Activated T-helper 2 cell treated with anti-CD3 and anti-CD28 coated beads, Interferon-gamma antibody, Interleukin-2, Interleukin-4, amounts not matched to agents 10 μg/mL and 5 μg/mL and 100 μg/mL, durations not matched to agents 14 hours and 24 hours and 36 hours (primary cell): Measurements from ENCODE around the gene ZCCHC14. TPM values are rescaled to one million over a fixed set of nuclear protein-coding genes. Genes with fewer than 3 reads are reported as not detected.

Source experiments
- DNase-seq: peaks from one replicate; pipeline ENCODE4 v3.0.0; 2021; ENCODE audit warnings: low spot score
- H3K27ac Mint-ChIP-seq: one replicate; pipeline ENCODE4 v1.8.0; 2021; ENCODE audit warnings: mixed read lengths
- H3K27me3 Mint-ChIP-seq: one replicate; pipeline ENCODE4 v1.8.0; 2021; ENCODE audit warnings: low read depth, mixed read lengths
- H3K36me3 Mint-ChIP-seq: one replicate; pipeline ENCODE4 v1.8.0; 2021; ENCODE audit warnings: low read depth, mixed read lengths
- H3K4me1 Mint-ChIP-seq: one replicate; pipeline ENCODE4 v1.8.0; 2021; ENCODE audit warnings: low read depth, mixed read lengths
- H3K4me3 Mint-ChIP-seq: one replicate; pipeline ENCODE4 v1.8.0; 2021; ENCODE audit warnings: low read depth, mild to moderate bottlenecking, moderate library complexity, mixed read lengths
- H3K9me3 Mint-ChIP-seq: one replicate; pipeline ENCODE4 v1.8.0; 2021; ENCODE audit warnings: mixed read lengths
- intact Hi-C: fragments of 100-400 bp; cut with micrococcal nuclease; formaldehyde crosslinking; loops from one replicate; pipeline ENCODE4 v1.15.1; 2023
- total RNA-seq: library from RNA; stranded (reverse); gene quantifications from 2 replicates; pipeline ENCODE4 v1.2.3, GENCODE V29; 2022

Gene ZCCHC14
- total RNA-seq, 1 donor from 2014 or later = 8.0 TPM

DNA sequence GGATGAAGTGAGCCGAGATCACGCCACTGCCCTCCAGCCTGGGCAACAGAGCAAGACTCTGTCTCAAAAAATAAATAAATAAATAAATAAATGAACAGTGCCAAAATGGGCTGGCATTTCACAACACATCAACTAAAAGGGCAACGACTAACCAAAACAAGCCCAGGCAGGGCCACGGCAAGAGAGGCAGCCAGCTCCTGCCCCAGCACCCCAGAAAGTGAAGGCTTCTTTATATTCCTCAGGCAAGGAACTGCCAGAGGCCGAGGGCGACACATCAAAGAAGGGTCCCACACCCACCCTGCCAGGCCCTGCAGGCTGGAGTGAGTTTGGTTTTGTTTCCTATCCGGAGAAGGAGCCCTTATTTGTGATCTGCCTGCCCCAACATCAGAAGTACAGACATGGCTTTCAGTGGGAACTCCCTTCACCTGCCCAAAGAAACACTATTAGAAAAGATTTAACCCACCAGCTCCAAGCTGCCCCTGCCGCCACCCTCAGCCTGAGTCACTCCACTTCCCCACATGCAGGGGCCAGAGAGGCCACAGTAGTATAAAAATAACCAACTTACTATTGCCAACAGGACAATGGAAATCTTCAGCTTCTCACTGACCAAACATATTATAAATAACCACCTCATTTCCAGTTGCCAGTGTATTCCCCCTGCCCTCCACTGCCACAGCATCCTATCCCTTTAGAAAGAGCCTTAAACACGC lies 117.2 kb downstream of the ZCCHC14 start:
- H3K27ac Mint-ChIP-seq = no peak overlapping the region
- H3K27me3 Mint-ChIP-seq = no peaks in the 10 kb centered on the region
- H3K4me3 Mint-ChIP-seq = no peak overlapping the region
- intact Hi-C loops = no loop called here
- no peaks in the 10 kb centered on the region for H3K9me3 Mint-ChIP-seq
- peaks cover 23% of the 10 kb centered on the region for H3K4me1 Mint-ChIP-seq
- DNase-seq = no peak
- H3K36me3 Mint-ChIP-seq = peaks cover 34% of the 10 kb centered on the region

DNA sequence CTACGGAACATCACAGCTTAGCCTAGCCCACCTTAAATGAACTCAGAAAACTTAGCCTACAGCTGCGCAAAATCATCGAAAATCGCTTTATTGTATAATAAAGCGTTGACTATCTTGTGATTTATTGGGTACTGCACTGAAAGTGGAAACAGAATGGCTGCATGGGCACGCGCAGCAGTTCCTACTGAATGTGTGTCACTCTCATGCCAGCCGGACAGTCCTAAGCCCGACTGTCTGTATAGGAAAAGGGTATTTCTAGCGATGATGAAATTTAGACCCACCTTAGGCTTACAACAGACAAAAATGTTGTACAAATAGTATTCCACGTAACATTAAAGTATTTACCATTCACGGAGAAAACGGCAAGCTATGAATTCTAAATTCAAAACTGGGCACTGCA lies 118.5 kb downstream of the ZCCHC14 start:
- no peaks in the 10 kb centered on the region for H3K9me3 Mint-ChIP-seq
- intact Hi-C loops = no loop called here
- peaks cover 26% of the 10 kb centered on the region for H3K4me1 Mint-ChIP-seq

DNA sequence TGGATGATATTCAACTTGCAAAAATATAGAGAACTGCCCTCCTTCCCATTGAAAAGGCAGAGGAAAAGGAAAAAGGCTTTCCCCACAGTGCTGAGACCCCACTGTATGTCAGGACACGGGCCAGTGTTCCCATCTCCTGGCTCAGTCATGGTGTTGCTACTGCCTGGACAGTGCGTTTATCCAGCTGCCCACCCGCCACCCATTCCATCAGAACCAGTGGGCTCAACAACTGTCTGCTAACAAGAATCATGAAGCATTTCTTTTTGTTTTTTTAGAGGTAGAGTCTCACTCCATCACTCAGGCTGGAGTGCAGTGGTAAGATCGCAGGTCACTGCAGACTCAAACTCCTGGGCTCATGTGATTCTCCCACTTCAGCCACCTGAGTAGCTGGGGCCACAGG lies 120.5 kb downstream of the ZCCHC14 start:
- Mint-ChIP-seq H3K9me3 (no peaks in the 10 kb centered on the region), H3K4me3 (no peak overlapping the region), H3K27me3 (no peaks in the 10 kb centered on the region), H3K27ac (no peak overlapping the region), H3K36me3 (peaks cover 29% of the 10 kb centered on the region), H3K4me1 (peaks cover 41% of the 10 kb centered on the region)
- intact Hi-C loops = no loop called here
- no peak for DNase-seq

More for the DNA sequence above, 118.5 kb downstream of the ZCCHC14 start:
- no peak for DNase-seq
- no peak overlapping the region for H3K4me3 Mint-ChIP-seq
- H3K27ac Mint-ChIP-seq = no peak overlapping the region
- H3K36me3 Mint-ChIP-seq = peaks cover 31% of the 10 kb centered on the region
- no peaks in the 10 kb centered on the region for H3K27me3 Mint-ChIP-seq

DNA sequence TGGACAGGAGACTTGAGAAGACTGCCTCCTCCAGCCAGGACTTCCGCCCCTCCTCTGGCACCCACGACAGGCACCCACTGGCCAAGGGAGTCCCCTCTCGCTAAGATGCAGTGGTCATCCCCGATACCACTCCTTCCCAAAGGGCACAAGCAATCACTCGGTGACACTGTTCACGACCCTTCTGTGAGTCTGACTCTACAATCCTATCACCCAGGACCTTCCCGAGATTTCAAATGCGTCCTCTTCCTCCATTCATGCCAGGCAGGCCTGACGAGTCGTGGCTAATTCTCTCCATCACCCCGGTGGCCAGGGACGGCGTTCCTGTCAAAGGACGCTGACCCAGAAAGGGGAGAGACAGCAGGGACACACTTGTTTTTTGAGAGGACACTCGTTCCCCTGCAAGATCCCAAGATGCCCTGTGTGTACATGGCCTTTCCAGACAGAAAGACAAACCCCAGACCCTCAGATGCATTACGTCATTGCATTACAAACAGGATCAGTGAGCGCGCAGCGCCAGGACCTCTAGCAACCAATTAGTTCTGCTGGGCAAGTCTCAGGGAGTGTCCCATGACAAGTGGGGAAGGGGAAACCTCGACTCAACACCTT lies 121.5 kb downstream of the ZCCHC14 start:
- Mint-ChIP-seq H3K9me3 (no peaks in the 10 kb centered on the region), H3K36me3 (peaks cover 21% of the 10 kb centered on the region), H3K27ac (no peak overlapping the region), H3K27me3 (no peaks in the 10 kb centered on the region), H3K4me3 (no peak overlapping the region), H3K4me1 (peaks cover 36% of the 10 kb centered on the region)
- DNase-seq = no peak
- intact Hi-C loops = no loop called here

DNA sequence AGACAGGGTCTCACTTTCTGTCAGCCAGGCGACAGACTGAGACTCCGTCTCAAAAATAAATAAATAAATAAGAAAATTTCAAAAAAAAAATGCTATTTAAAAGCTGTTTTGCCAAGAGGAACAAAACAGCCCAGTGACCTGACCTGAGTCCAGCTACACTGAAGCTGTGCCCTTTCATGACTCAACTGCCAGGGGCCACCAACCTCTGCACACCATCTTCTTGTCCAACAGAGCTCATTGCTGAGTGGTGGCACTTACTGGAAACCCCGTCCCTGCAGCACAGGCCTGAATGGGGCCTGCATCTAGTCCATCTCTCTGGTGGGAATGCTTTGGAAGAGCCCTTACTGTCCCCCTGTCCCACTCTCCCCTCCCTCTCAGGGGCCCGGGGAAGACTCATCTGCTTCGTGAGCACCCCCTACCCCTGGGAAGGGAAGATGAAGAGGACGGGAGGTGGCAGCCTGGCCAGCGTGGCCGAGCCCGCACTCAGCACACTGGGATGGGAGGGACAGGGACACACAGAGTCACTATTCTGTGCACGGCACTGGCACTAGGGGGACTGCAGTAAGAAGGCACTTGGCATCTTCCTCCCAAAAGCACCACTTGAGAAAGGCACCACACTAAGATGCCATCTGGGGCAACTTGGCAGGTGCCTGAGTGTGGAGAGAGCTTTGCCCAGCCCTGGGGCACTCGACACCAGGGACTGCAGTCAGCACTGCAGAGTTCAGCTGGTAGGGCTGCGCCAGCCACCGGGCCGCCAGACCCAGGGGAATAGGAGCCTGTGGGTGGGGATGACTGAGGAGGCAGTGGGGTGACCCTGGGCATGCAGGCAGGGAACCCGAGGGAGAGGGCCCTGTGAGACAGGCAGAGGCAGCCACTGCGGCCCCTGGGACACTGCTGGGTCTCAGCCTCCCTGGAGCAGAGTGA lies 122.8 kb downstream of the ZCCHC14 start:
- DNase-seq = no peak
- intact Hi-C loops = no loop called here
- H3K36me3 Mint-ChIP-seq = peaks cover 15% of the 10 kb centered on the region
- no peak overlapping the region for H3K4me3 Mint-ChIP-seq
- H3K9me3 Mint-ChIP-seq = no peaks in the 10 kb centered on the region
- H3K27me3 Mint-ChIP-seq = no peaks in the 10 kb centered on the region
- H3K27ac Mint-ChIP-seq = no peak overlapping the region
- peaks cover 36% of the 10 kb centered on the region for H3K4me1 Mint-ChIP-seq

DNA sequence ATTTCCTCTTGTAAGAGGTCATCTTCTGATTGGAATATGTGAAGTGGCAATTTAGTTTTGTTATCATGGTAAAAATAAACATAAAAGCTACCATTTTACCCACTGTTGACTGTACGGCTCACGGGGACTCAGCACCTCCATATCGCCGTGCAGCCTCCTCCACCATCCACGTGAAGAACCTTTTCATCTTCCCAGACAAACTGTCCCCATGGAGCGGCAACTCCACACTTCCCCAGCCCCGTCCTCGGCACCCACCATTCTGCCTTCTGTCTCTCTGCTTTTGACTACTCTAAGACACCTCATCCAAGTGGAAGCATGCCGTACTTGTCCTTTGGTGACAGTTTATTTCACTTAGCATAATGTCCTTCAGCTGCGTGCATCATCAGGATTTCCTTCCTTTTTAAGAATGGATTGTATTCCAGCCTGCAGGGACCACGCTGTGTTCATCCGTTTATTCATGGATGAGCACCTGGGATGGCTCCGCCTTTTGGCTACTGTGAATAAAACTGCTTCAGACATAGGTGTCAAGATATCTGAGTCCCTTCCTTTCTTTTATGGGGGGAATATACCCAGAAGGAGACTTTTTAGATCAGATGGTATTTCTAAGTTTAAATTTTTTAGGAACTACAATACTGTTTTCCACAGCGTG lies 123.6 kb downstream of the ZCCHC14 start:
- H3K9me3 Mint-ChIP-seq = no peaks in the 10 kb centered on the region
- no peaks in the 10 kb centered on the region for H3K27me3 Mint-ChIP-seq
- DNase-seq = no peak
- H3K36me3 Mint-ChIP-seq = peaks cover 16% of the 10 kb centered on the region
- intact Hi-C loops = no loop called here
- peaks cover 43% of the 10 kb centered on the region for H3K4me1 Mint-ChIP-seq
- peak overlapping the region; percentile 10 for H3K27ac Mint-ChIP-seq
- H3K4me3 Mint-ChIP-seq = no peak overlapping the region

DNA sequence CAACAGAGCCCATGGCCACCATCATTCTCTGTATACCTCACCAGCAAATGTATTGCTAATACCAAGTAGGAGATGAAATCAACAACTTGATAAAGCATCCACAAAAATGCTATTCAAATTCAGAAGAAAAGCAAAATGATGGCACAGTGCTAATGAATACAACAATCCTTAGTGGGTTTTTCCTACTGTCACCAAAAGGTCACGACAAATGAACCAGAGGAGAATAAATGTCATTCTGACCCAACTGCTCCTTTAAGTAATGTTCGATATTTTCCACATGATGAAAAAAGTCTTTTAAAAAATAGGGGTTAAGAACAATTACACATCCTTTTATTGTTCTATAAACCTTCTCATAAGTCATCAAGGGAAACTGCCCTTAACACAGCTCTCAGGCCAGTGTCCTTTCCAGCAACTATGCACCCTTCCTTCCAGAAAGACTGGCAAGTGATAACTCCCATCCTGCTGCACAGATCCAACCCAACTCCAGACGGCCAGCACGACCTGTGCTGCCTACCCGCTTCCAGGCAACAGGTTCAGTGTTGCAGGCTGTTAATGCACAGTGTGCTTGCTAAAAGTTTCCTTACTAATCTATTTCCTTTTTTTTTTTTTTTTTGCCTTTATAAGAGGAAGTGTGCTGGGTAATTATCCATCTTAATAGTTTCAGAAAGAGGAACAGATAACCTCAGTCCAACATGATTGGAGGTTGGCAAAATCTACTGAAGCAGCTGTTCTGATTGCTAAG lies 124.6 kb downstream of the ZCCHC14 start:
- Mint-ChIP-seq H3K36me3 (peaks cover 20% of the 10 kb centered on the region), H3K4me3 (no peak overlapping the region), H3K9me3 (no peaks in the 10 kb centered on the region), H3K27me3 (no peaks in the 10 kb centered on the region), H3K4me1 (peaks cover 44% of the 10 kb centered on the region), H3K27ac (peak overlapping the region; percentile 81)
- intact Hi-C loops = no loop called here
- DNase-seq = no peak

DNA sequence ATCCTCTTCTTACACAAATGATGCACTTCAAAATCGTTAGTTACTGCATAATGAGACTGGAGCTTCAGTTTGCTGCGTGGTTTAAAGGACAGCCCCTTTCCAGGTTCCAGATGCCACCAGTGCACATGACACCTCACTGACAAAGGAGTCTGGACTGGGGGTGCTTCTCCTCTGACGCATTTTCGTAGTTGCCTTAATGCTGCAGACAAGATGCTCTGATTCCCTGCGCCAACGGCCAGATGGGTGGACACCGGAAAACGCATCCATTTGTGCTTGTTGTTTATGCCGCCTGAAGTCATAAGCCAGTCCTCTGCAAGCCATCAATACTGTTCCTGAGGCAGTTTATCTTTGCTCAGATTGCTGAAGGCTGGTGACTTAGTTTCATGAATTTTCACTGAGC lies 125.3 kb downstream of the ZCCHC14 start:
- H3K4me1 Mint-ChIP-seq = peaks cover 44% of the 10 kb centered on the region
- H3K27me3 Mint-ChIP-seq = no peaks in the 10 kb centered on the region
- intact Hi-C loops = no loop called here
- H3K27ac Mint-ChIP-seq = peak overlapping the region; percentile 81
- H3K4me3 Mint-ChIP-seq = no peak overlapping the region
- DNase-seq = no peak
- peaks cover 20% of the 10 kb centered on the region for H3K36me3 Mint-ChIP-seq
- no peaks in the 10 kb centered on the region for H3K9me3 Mint-ChIP-seq

DNA sequence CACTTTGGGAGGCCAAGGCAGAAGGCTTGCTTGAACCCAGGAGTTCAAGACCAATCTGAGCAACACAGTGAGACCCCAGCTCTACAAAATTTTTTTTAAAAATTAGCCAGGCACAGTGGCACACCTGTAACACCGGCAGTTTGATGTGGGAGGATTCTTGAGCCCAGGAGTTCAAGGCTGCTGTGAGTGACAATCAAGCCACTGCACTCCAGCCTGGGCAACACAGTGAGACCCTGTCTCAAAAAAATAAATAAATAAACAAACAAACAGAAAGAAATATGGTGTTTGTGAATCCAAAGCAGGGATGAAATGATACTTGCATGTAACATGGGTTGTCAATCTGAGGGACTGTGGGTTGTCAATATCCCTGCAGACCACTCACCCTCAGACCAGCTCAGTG lies 125.9 kb downstream of the ZCCHC14 start:
- H3K9me3 Mint-ChIP-seq = no peaks in the 10 kb centered on the region
- H3K27me3 Mint-ChIP-seq = no peaks in the 10 kb centered on the region
- peaks cover 44% of the 10 kb centered on the region for H3K4me1 Mint-ChIP-seq
- H3K27ac Mint-ChIP-seq = peak overlapping the region; percentile 81
- intact Hi-C loops = no loop called here
- no peak for DNase-seq
- peaks cover 21% of the 10 kb centered on the region for H3K36me3 Mint-ChIP-seq
- no peak overlapping the region for H3K4me3 Mint-ChIP-seq

DNA sequence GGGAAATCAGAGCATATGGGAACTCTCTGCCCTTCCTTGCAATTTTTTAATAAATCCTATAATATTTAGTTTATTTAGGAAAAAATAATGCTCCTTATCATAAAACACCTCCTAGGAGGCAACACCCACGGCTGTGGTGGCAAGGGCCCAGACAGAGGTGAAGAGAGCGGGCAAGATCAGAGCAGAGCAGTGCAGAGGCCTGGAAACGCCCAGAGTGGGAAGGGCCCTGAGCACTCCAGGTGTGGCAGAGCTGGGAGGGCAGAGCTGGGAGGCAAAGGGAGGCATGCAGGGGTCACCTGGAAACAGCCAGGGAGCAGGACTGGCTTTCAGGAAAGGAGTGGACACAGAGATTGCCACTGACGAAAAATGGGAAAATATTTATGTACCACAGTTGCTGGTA lies 126.5 kb downstream of the ZCCHC14 start:
- Mint-ChIP-seq H3K27ac (no peak overlapping the region), H3K4me1 (peaks cover 41% of the 10 kb centered on the region), H3K36me3 (peaks cover 25% of the 10 kb centered on the region), H3K27me3 (no peaks in the 10 kb centered on the region), H3K9me3 (no peaks in the 10 kb centered on the region), H3K4me3 (no peak overlapping the region)
- intact Hi-C loops = no loop called here
- DNase-seq = no peak

DNA sequence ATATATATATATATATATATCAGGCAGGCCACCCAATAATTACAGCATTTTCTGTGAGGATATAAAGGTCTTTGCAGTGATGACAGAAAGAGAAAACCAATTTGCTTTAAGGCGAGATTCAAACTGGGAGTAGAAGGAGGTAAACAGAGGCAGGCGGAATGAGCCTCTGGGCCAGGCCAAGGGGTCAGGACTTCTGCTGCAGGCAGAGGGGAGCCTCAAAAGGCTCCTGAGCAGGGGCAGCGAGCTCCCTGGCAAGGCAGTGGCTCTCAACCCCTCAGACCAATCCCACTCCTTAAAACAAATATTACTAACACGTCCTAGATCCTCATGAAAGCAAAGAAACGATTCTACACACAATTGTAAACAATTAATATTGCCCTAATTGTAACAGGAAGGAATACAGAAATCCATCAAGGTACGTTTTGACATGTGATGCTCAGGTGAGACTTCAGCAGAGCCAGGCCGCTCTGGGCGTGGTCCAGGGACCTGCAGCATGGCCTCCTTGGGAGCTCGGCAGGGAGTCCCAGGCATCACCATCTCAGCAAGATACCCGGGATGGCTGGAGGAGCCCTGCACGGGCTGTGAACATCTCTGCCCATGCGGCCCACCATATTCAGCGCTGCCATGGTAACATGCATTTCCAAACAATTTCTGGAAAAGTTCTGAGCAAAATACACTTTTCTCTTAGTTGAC lies 127.7 kb downstream of the ZCCHC14 start:
- Mint-ChIP-seq H3K27ac (no peak overlapping the region), H3K27me3 (no peaks in the 10 kb centered on the region), H3K9me3 (no peaks in the 10 kb centered on the region), H3K4me3 (no peak overlapping the region), H3K4me1 (peaks cover 42% of the 10 kb centered on the region), H3K36me3 (peaks cover 33% of the 10 kb centered on the region)
- DNase-seq = no peak
- intact Hi-C loops = no loop called here
